A549 (cell line): ENCODE results near the gene NKAPD1. TPM values are rescaled to one million over a fixed set of nuclear protein-coding genes. Genes with fewer than 3 reads are reported as not detected.
"Not testable (repeated sequence)": the region's sequence is repeated elsewhere in the genome, so short reads cannot be mapped to it uniquely, and the experiment has no call there.

Experiments
- ATAC-seq, 2 experiments: fragments of 200-7000 bp in 1 of 2; fragments of >200 bp in 1 of 2; cut with Nextera tagmentation in 1 of 2; cut with Tn5 transposase in 1 of 2; 3 replicates each; pipeline versions ENCODE4 v1.8.0 to v1.9.1; 2018 to 2020; ENCODE audit warnings: mild to moderate bottlenecking in 1 of 2, moderate library complexity in 1 of 2
- CTCF ChIA-PET: fragments of 300-600 bp; sonication (Branson Sonifier 250); formaldehyde crosslinking; extraction: SDS; loops from one replicate; lab custom pipeline; 2021; ENCODE audit warnings: antibody characterized with exemption, inconsistent platforms; lab: Yijun Ruan, JAX
- POLR2A ChIA-PET: fragments of 350-600 bp; formaldehyde crosslinking; extraction: SDS; loops from one replicate; lab custom pipeline; 2021; ENCODE audit warnings: antibody characterized with exemption, inconsistent platforms; lab: Yijun Ruan, JAX
- DNase-seq, 2 experiments: peaks; one replicate each; pipeline versions ENCODE4 v3.0.0 to v3.0.0-alpha.2; 2011 to 2016; ENCODE audit warnings: low read depth in 1 of 2, low spot score in 1 of 2
- FAIRE-seq: peaks from 2 replicates; lab custom pipeline; 2011; peaks lifted over from hg19 to GRCh38; lab: Jason Lieb, UNC
- H3K27ac ChIP-seq, 2 experiments: fragments of >200 bp; sonication (Bioruptor Twin); formaldehyde crosslinking; 3 replicates each; pipeline ENCODE4 v1.5.1; 2016 to 2017
- H3K4me1 ChIP-seq: fragments of >200 bp; sonication (Bioruptor Twin); formaldehyde crosslinking; 3 replicates; pipeline ENCODE4 v1.6.1; 2016
- H3K4me2 ChIP-seq: fragments of >200 bp; sonication (Bioruptor Twin); formaldehyde crosslinking; 3 replicates; pipeline ENCODE4 v1.6.1; 2016
- H3K4me3 ChIP-seq: fragments of >200 bp; sonication (Bioruptor Twin); formaldehyde crosslinking; 3 replicates; pipeline ENCODE4 v1.5.1; 2016
- H3K9me3 ChIP-seq: fragments of >200 bp; sonication (Bioruptor Twin); formaldehyde crosslinking; 3 replicates; pipeline ENCODE4 v1.6.1; 2016
- BCL3 ChIP-seq: fragments of >200 bp; sonication (Bioruptor Twin); formaldehyde crosslinking; IDR thresholded peaks from 3 replicates; pipeline ENCODE4 v1.6.1; 2016
- CTCF ChIP-seq: fragments of >200 bp; sonication (Bioruptor Twin); formaldehyde crosslinking; IDR thresholded peaks from 3 replicates; pipeline ENCODE4 v1.5.1; 2016
- EP300 ChIP-seq, 2 experiments: fragments of >200 bp; sonication (Bioruptor Twin); formaldehyde crosslinking; IDR thresholded peaks; 2 replicates in 1 of 2; 3 replicates in 1 of 2; pipeline ENCODE4 v1.6.1; 2016 to 2017
- GATA3 ChIP-seq: IDR thresholded peaks from 2 replicates; pipeline ENCODE4 v1.6.1; 2012; ENCODE audit warnings: borderline replicate concordance
- HDAC2 ChIP-seq: fragments of 200-600 bp; sonication (generic); IDR thresholded peaks from 2 replicates; pipeline ENCODE4 v1.6.1; 2016
- HES2 ChIP-seq: fragments of >200 bp; sonication (Bioruptor Twin); formaldehyde crosslinking; IDR thresholded peaks from 2 replicates; pipeline ENCODE4 v1.6.1; 2016
- HMGXB4 ChIP-seq: fragments of 250-450 bp; sonication (Bioruptor Pico); IDR thresholded peaks from 2 replicates; pipeline ENCODE4 v1.5.0; 2021; ENCODE audit warnings: mild to moderate bottlenecking, moderate library complexity, borderline replicate concordance
- HOXB13 ChIP-seq: fragments of 250-450 bp; sonication (Bioruptor Pico); IDR thresholded peaks from 2 replicates; pipeline ENCODE4 v1.5.0; 2020; ENCODE audit warnings: low read depth, mild to moderate bottlenecking, moderate library complexity
- MAX ChIP-seq: IDR thresholded peaks from 2 replicates; pipeline ENCODE4 v1.6.1; 2012
- RAD21 ChIP-seq, 2 experiments: fragments of >200 bp in 1 of 2; sonication (Bioruptor Twin) in 1 of 2; formaldehyde crosslinking in 1 of 2; IDR thresholded peaks in 1 of 2; conservative IDR thresholded peaks in 1 of 2; 2 replicates in 1 of 2; 3 replicates in 1 of 2; pipeline ENCODE4 v1.6.1; 2012 to 2018; ENCODE audit warnings: inconsistent platforms in 1 of 2
- RARB ChIP-seq: fragments of 250-450 bp; sonication (Bioruptor Pico); IDR thresholded peaks from 2 replicates; pipeline ENCODE4 v1.8.0; 2021; ENCODE audit warnings: mild to moderate bottlenecking, moderate library complexity
- ZNF302 ChIP-seq: fragments of 250-450 bp; sonication (Bioruptor Pico); IDR thresholded peaks from 2 replicates; pipeline ENCODE4 v1.9.0; 2021; ENCODE audit warnings: inconsistent platforms, mild to moderate bottlenecking, moderate library complexity
- WGBS: methylation state at CpG from one replicate; pipeline ENCODE4 v1.1.6; 2017; ENCODE audit errors: missing lambda C conversion rate; 5-methylcytosine and 5-hydroxymethylcytosine counted together
- polyA plus RNA-seq, 4 experiments: library from polyadenylated mRNA; depleted of rRNA in 3 of 4; stranded (reverse); fragments of >200 nt; fragmentation: RNase III in 1 of 4; extraction: RNeasy Plus Mini Kit Qiagen cat#74134 plus additional on column Dnase treatment in 1 of 4; gene quantifications; 2 replicates in 3 of 4; 3 replicates in 1 of 4; pipeline ENCODE4 v1.2.3, GENCODE V29; 2011 to 2017

NKAPD1 gene
- polyA plus RNA-seq, 2 of the 4 experiments (the other 2 are of a cell fraction), result 16.6 to 20.1 TPM

- TF ChIP-seq HES2, result no peak
- FAIRE-seq, result no peak
- ATAC-seq, result no peak
- no peaks in the 10 kb centered on the region for H3K9me3 ChIP-seq
- DNase-seq, result no peak
- CTCF ChIA-PET, result interaction anchor here (0.6 kb wide), 1 partner anchor 87 kb away, joined by 3 read pairs; no protein-coding TSS in a partner anchor
- H3K4me3 ChIP-seq, result no peak overlapping the region
- WGBS, result 94% methylated on average over 4 of the region's 4 CpGs
- peaks cover 8% of the 10 kb centered on the region; the same call in 2 of the 3 replicates for H3K4me1 ChIP-seq
- POLR2A ChIA-PET, result no interaction called here
- no peak overlapping the region for H3K27ac ChIP-seq
- no peak overlapping the region for H3K4me2 ChIP-seq
Measured at GRCh38 chr11:112044961-112045360, 29.1 kb upstream of the NKAPD1 start.

- 97% methylated on average over 2 of the region's 2 CpGs for WGBS
- H3K9me3 ChIP-seq, H3K4me1 ChIP-seq, DNase-seq, H3K27ac ChIP-seq, H3K4me2 ChIP-seq, CTCF ChIA-PET, ATAC-seq, H3K4me3 ChIP-seq, FAIRE-seq, POLR2A ChIA-PET: not testable (repeated sequence)
Measured at GRCh38 chr11:112046647-112047046, 27.5 kb upstream of the NKAPD1 start.

- 94% methylated on average over 3 of the region's 3 CpGs for WGBS
- H3K4me3 ChIP-seq, POLR2A ChIA-PET, DNase-seq, H3K9me3 ChIP-seq, H3K27ac ChIP-seq, FAIRE-seq, CTCF ChIA-PET, ATAC-seq, H3K4me1 ChIP-seq, H3K4me2 ChIP-seq: not testable (repeated sequence)
Measured at GRCh38 chr11:112048256-112048655, 25.8 kb upstream of the NKAPD1 start.

GRCh38 chr11:112049777-112050176, 24.3 kb upstream of the NKAPD1 start:
- ChIA-PET POLR2A (no interaction called here), CTCF (no interaction called here)
- Histone ChIP-seq H3K4me1 (no peaks in the 10 kb centered on the region), H3K9me3 (no peaks in the 10 kb centered on the region), H3K4me2 (no peak overlapping the region), H3K4me3 (no peak overlapping the region), H3K27ac (no peak overlapping the region)
- DNase-seq (no peak), ATAC-seq (no peak), FAIRE-seq (no peak)
- TF ChIP-seq HDAC2 (no peak), HMGXB4 (CRISPR knock-in tag) (no peak), ZNF302 (CRISPR knock-in tag) (no peak), GATA3 (no peak), RAD21 (conservative IDR thresholded peaks at IDR 0.05 in 1 of 2, IDR thresholded peaks at IDR 0.05 in 1 of 2) (no peak), EP300 (IDR thresholded peaks at IDR 0.05) (no peak), RARB (CRISPR knock-in tag) (no peak), MAX (no peak), BCL3 (no peak), CTCF (no peak), HOXB13 (CRISPR knock-in tag) (no peak)
- 50% methylated on average over 2 of the region's 2 CpGs for WGBS
